GM12878 (cell line): ENCODE results near the gene ARHGEF17. TPM values are rescaled to one million over a fixed set of nuclear protein-coding genes. Genes with fewer than 3 reads are reported as not detected.
A peak's percentile ranks its signal among the peaks of the same experiment; 100 is the strongest.

Source experiments
- ATAC-seq: fragments of 200-7000 bp; cut with Tn5 transposase; 3 replicates; pipeline ENCODE4 v1.9.1; 2020; ENCODE audit warnings: mild to moderate bottlenecking, moderate library complexity
- BruUV-seq: library from RNA; stranded (reverse); fragments of 400-500 nt; replicated peaks from 2 replicates; lab custom pipeline; 2021; lab: Mats Ljungman, UMichigan
- CTCF ChIA-PET: fragments of 300-600 bp; sonication (Branson Sonifier 250); formaldehyde crosslinking; extraction: SDS; loops from one replicate; lab custom pipeline; 2021; ENCODE audit warnings: inconsistent platforms; lab: Yijun Ruan, JAX
- POLR2A ChIA-PET: fragments of 350-600 bp; formaldehyde crosslinking; extraction: SDS; loops from one replicate; lab custom pipeline; 2021; ENCODE audit warnings: inconsistent platforms; lab: Charles Lee
- RAD21 ChIA-PET: fragments of 300-600 bp; sonication (Branson Sonifier 250); formaldehyde crosslinking; loops from one replicate; lab custom pipeline; 2023; ENCODE audit warnings: antibody characterized with exemption; ENCODE audit not compliant: unreplicated experiment; lab: Charles Lee
- SMC1A ChIA-PET: fragments of 300-600 bp; sonication (Branson Sonifier 250); formaldehyde crosslinking; loops from one replicate; lab custom pipeline; 2023; ENCODE audit not compliant: unreplicated experiment, uncharacterized antibody; lab: Charles Lee
- DNase-seq: peaks from one replicate; pipeline ENCODE4 v3.0.0-alpha.2; 2011; ENCODE audit warnings: low read depth, low spot score
- FAIRE-seq: peaks from 3 replicates; lab custom pipeline; 2011; peaks lifted over from hg19 to GRCh38; lab: Jason Lieb, UNC
- H2AFZ ChIP-seq: 2 replicates; pipeline ENCODE4 v1.6.0; 2011; ENCODE audit warnings: low read depth, low read length, control low read depth; ENCODE audit not compliant: control insufficient read depth
- H3K27ac ChIP-seq: 2 replicates; pipeline ENCODE4 v1.5.1; 2011; ENCODE audit warnings: control low read depth; ENCODE audit not compliant: control insufficient read depth, insufficient read depth
- H3K27me3 ChIP-seq, 2 experiments: replicated peaks in 1 of 2; 2 replicates each; pipeline versions ENCODE4 v1.6.0 to v1.6.1; 2011; ENCODE audit warnings: low read length in 1 of 2; ENCODE audit not compliant: control insufficient read depth in 2 of 2, insufficient read depth in 2 of 2
- H3K36me3 ChIP-seq, 2 experiments: 2 replicates each; pipeline ENCODE4 v1.5.1; 2011; ENCODE audit warnings: low read length in 1 of 2; ENCODE audit not compliant: control insufficient read depth in 2 of 2, insufficient read depth in 2 of 2
- H3K4me1 ChIP-seq: 2 replicates; pipeline ENCODE4 v1.6.1; 2011; ENCODE audit warnings: mild to moderate bottlenecking, low read length, moderate library complexity, mixed read lengths; ENCODE audit not compliant: control insufficient read depth, insufficient read depth
- H3K4me2 ChIP-seq: 2 replicates; pipeline ENCODE4 v1.6.0; 2011; ENCODE audit warnings: control low read depth; ENCODE audit not compliant: control insufficient read depth, insufficient read depth
- H3K4me3 ChIP-seq: fragments of 200-600 bp; sonication (generic); 2 replicates; pipeline ENCODE4 v1.5.1; 2016
- H3K79me2 ChIP-seq: 2 replicates; pipeline ENCODE4 v1.6.0; 2011; ENCODE audit warnings: low read length; ENCODE audit not compliant: control insufficient read depth, insufficient read depth
- H3K9ac ChIP-seq: 2 replicates; pipeline ENCODE4 v1.8.0; 2011; ENCODE audit warnings: low read length, control low read depth, mixed read lengths; ENCODE audit not compliant: control insufficient read depth, insufficient read depth
- H3K9me3 ChIP-seq: replicated peaks from 3 replicates; pipeline ENCODE4 v1.5.1; 2011; ENCODE audit warnings: mild to moderate bottlenecking, low read length; ENCODE audit not compliant: control insufficient read depth, insufficient read depth
- H4K20me1 ChIP-seq: 2 replicates; pipeline ENCODE4 v1.6.0; 2011; ENCODE audit not compliant: control insufficient read depth, insufficient read depth
- BCLAF1 ChIP-seq: fragments of 450-650 bp; IDR thresholded peaks from 2 replicates; pipeline ENCODE4 v1.6.1; 2017; ENCODE audit warnings: antibody characterized with exemption, mild to moderate bottlenecking, moderate library complexity
- BRCA1 ChIP-seq: IDR thresholded peaks from 2 replicates; pipeline ENCODE4 v1.6.1; 2011; ENCODE audit warnings: low read depth, low read length, improper control_type of control experiment
- CEBPB ChIP-seq, 2 experiments: fragments of 150-350 bp in 1 of 2; IDR thresholded peaks; 2 replicates each; pipeline ENCODE4 v1.6.1; 2012 to 2014; ENCODE audit warnings: low read depth in 2 of 2, low read length in 2 of 2, borderline replicate concordance in 1 of 2, inconsistent platforms in 1 of 2
- IRF5 ChIP-seq: fragments of 450-650 bp; IDR thresholded peaks from 2 replicates; pipeline ENCODE4 v1.6.1; 2017; ENCODE audit warnings: borderline replicate concordance
- KLF5 ChIP-seq: fragments of 450-650 bp; IDR thresholded peaks from 2 replicates; pipeline ENCODE4 v1.6.1; 2014; ENCODE audit warnings: mild to moderate bottlenecking; ENCODE audit not compliant: partially characterized antibody
- POLR2AphosphoS5 ChIP-seq: IDR thresholded peaks from 2 replicates; pipeline ENCODE4 v1.6.1; 2011; ENCODE audit warnings: mild to moderate bottlenecking, low read length, inconsistent platforms
- SUZ12 ChIP-seq: fragments of 200-600 bp; sonication (generic); IDR thresholded peaks from one replicate; pipeline ENCODE4 v1.6.1; 2018; ENCODE audit warnings: antibody characterized with exemption, mild to moderate bottlenecking; ENCODE audit not compliant: unreplicated experiment
- TCF3 ChIP-seq: IDR thresholded peaks from 2 replicates; pipeline ENCODE4 v1.6.1; 2012; ENCODE audit warnings: low read depth, mild to moderate bottlenecking, low read length, borderline replicate concordance; ENCODE audit not compliant: insufficient read depth
- ZBTB33 ChIP-seq: fragments of 450-650 bp; IDR thresholded peaks from 2 replicates; pipeline ENCODE4 v1.6.1; 2017; ENCODE audit warnings: mild to moderate bottlenecking
- ZZZ3 ChIP-seq: IDR thresholded peaks from 2 replicates; pipeline ENCODE4 v1.6.1; 2011; ENCODE audit warnings: low read depth; ENCODE audit not compliant: control insufficient read depth, insufficient read length
- WGBS: methylation state at CpG from one replicate; pipeline ENCODE4 v1.1.6; 2016; ENCODE audit warnings: low lambda C conversion rate; ENCODE audit not compliant: insufficient replicate concordance, insufficient coverage; ENCODE audit errors: missing lambda C conversion rate; 5-methylcytosine and 5-hydroxymethylcytosine counted together
- in situ Hi-C: fragments of 300-500 bp; cut with MboI; formaldehyde crosslinking; loops from 9 replicates; pipeline ENCODE4 v1.14.3; 2018; ENCODE audit warnings: mixed read lengths
- intact Hi-C: fragments of 100-400 bp; cut with micrococcal nuclease; formaldehyde crosslinking; loops from one replicate; pipeline ENCODE4 v1.14.2; 2022; ENCODE audit not compliant: unreplicated experiment
- polyA plus RNA-seq, 11 experiments: library from polyadenylated mRNA; depleted of rRNA in 4 of 11; unstranded in 6 of 11; stranded (reverse) in 5 of 11; fragments of >200 nt; fragmentation: Nextera tagmentation in 4 of 11; fragmentation: Illumina TruSeq in 1 of 11; extraction: Ambion mirVana in 4 of 11; extraction: Trizol in 1 of 11; gene quantifications; 1 replicate in 1 of 11; 2 replicates in 10 of 11; pipeline versions ENCODE4 v1.2.1 to v1.2.3, GENCODE V29; 2011 to 2016; ENCODE audit warnings: inconsistent platforms in 2 of 11, missing spikeins in 2 of 11, low read depth in 1 of 11
- total RNA-seq, 4 experiments: library from RNA; depleted of rRNA in 3 of 4; stranded (reverse); fragments of >200 nt in 3 of 4; fragmentation: Illumina TruSeq in 1 of 4; extraction: Trizol in 1 of 4; gene quantifications; 2 replicates each; pipeline versions ENCODE4 v1.2.1 to v1.2.3, GENCODE V29; 2013 to 2021

The ARHGEF17 gene
- total and polyA plus RNA-seq, 10 of the 15 experiments (the other 5 are each of a cell fraction or from before 2014, with no cell fraction given): 0.15 to 11.0 (median 1.7) TPM

- Histone ChIP-seq H3K27me3 (no peaks in the 10 kb centered on the region), H3K4me1 (peaks cover 80% of the 10 kb centered on the region), H3K4me3 (no peak overlapping the region), H3K9me3 (no peaks in the 10 kb centered on the region), H2AFZ (no peak overlapping the region), H3K79me2 (peaks cover 4% of the 10 kb centered on the region), H3K36me3 (no peaks in the 10 kb centered on the region; a peak in 2 of 4 replicates), H3K9ac (peak overlapping the region; percentile 79), H3K4me2 (peak overlapping the region; percentile 68), H4K20me1 (no peaks in the 10 kb centered on the region), H3K27ac (peak overlapping the region; percentile 99)
- CTCF ChIA-PET: interaction anchor here (0.9 to 7.6 kb wide), 6 partner anchors 9 to 29 kb away, joined by 3 to 126 read pairs (median 5); partner anchors contain the start of gene ARHGEF17
- POLR2A ChIA-PET: interaction anchor here (0.9 to 6.3 kb wide), 4 partner anchors 9 to 61 kb away, joined by 3 to 78 read pairs (median 18); partner anchors contain the start of gene ARHGEF17
- SMC1A ChIA-PET: interaction anchor here (5.3 to 11.8 kb wide), 3 partner anchors 10 to 17 kb away, joined by 24 to 106 read pairs (median 56); partner anchors contain the start of gene ARHGEF17
- no peak for ATAC-seq
- DNase-seq: no peak
- intact Hi-C loops: loop anchor here (2.0 kb wide), 1 partner anchor 171 kb away; no protein-coding TSS in a partner anchor
- FAIRE-seq: no peak
- 80% methylated on average over 9 of the region's 9 CpGs for WGBS
- TF ChIP-seq KLF5: no peak
- TF ChIP-seq ZBTB33: no peak
- no peak for TF ChIP-seq ZZZ3
- no peak for TF ChIP-seq BCLAF1
- no peak for TF ChIP-seq POLR2AphosphoS5
- no peak for TF ChIP-seq BRCA1
- no peak for TF ChIP-seq IRF5
- no peak for TF ChIP-seq TCF3
- no peak for TF ChIP-seq SUZ12
- no peak for TF ChIP-seq CEBPB (IDR thresholded peaks at IDR 0.05; ENCODE audit: borderline replicate concordance in 1 of 2, low read depth in 2 of 2, low read length in 2 of 2)
- no TSS peak for BruUV-seq
- RAD21 ChIA-PET: interaction anchor here (4.0 to 10.5 kb wide), 2 partner anchors 11 to 17 kb away, joined by 22 to 115 read pairs; partner anchors contain the start of gene ARHGEF17
- in situ Hi-C loops: no loop called here
Observed at GRCh38 chr11:73324116-73324515, 16.0 kb downstream of the ARHGEF17 start.
